B cell (primary cell): ENCODE results near the gene PTPRC. TPM values are rescaled to one million over a fixed set of nuclear protein-coding genes. Genes with fewer than 3 reads are reported as not detected.
A peak's percentile ranks its signal among the peaks of the same experiment; 100 is the strongest.

ENCODE experiments used
- ATAC-seq: fragments of 200-7000 bp; cut with Tn5 transposase; one replicate; pipeline ENCODE4 v1.10.0; 2021; ENCODE audit warnings: low read depth, mild to moderate bottlenecking, moderate number of reproducible peaks, moderate library complexity
- CTCF ChIA-PET: fragments of 350-600 bp; sonication (Branson Sonifier 250); formaldehyde crosslinking; loops from one replicate; lab custom pipeline; 2021; ENCODE audit warnings: antibody characterized with exemption, inconsistent platforms; lab: Charles Lee
- POLR2A ChIA-PET: fragments of 350-600 bp; sonication (Branson Sonifier 250); formaldehyde crosslinking; loops from one replicate; lab custom pipeline; 2021; ENCODE audit warnings: antibody characterized with exemption; lab: Charles Lee
- DNase-seq: peaks from one replicate; pipeline ENCODE4 v3.0.0; 2013
- H2AFZ ChIP-seq: 2 replicates; pipeline ENCODE4 v1.6.1; 2012; ENCODE audit warnings: mild to moderate bottlenecking, low read depth, low read length; ENCODE audit not compliant: insufficient read depth, poor library complexity, severe bottlenecking
- H3K27ac ChIP-seq, 2 donors: 1 replicate in 1 of 2; 2 replicates in 1 of 2; pipeline ENCODE4 v1.5.1; 2012 to 2013; ENCODE audit warnings: low read length in 2 of 2, mild to moderate bottlenecking in 2 of 2, moderate library complexity in 1 of 2
- H3K27me3 ChIP-seq, 4 experiments: fragments of 200-600 bp in 1 of 4; sonication (generic) in 1 of 4; replicated peaks in 1 of 4; 1 replicate in 2 of 4; 2 replicates in 2 of 4; pipeline versions ENCODE4 v1.6.1 to v1.7.0; 2013 to 2016; ENCODE audit warnings: low read length in 3 of 4, mild to moderate bottlenecking in 2 of 4, mixed read lengths in 1 of 4, moderate library complexity in 1 of 4; ENCODE audit not compliant: insufficient read depth in 4 of 4, control insufficient read depth in 3 of 4; ENCODE audit errors: control extremely low read depth in 1 of 4
- H3K36me3 ChIP-seq, 2 experiments: replicated peaks in 1 of 2; 1 replicate in 1 of 2; 2 replicates in 1 of 2; pipeline versions ENCODE4 v1.6.1 to v1.7.1; 2013; ENCODE audit warnings: low read length in 1 of 2; ENCODE audit not compliant: insufficient read depth in 2 of 2, control insufficient read depth in 1 of 2; ENCODE audit errors: control extremely low read depth in 1 of 2, extremely low read depth in 1 of 2
- H3K4me1 ChIP-seq, 2 donors: fragments of 200-600 bp in 1 of 2; sonication (generic) in 1 of 2; 1 replicate in 1 of 2; 2 replicates in 1 of 2; pipeline versions ENCODE4 v1.5.1 to v1.6.1; 2013 to 2017; ENCODE audit warnings: low read length in 2 of 2; ENCODE audit not compliant: control insufficient read depth in 2 of 2, insufficient read depth in 2 of 2
- H3K4me2 ChIP-seq: replicated peaks from 2 replicates; pipeline ENCODE3; 2012; ENCODE audit warnings: mild to moderate bottlenecking, low read depth, low read length; ENCODE audit not compliant: poor library complexity, severe bottlenecking
- H3K4me3 ChIP-seq, 5 experiments: fragments of 200-600 bp in 1 of 5; sonication (generic) in 1 of 5; 1 replicate in 3 of 5; 2 replicates in 2 of 5; pipeline versions ENCODE4 v1.5.1 to v1.7.0; 2011 to 2016; ENCODE audit warnings: low read length in 4 of 5, mild to moderate bottlenecking in 4 of 5, low read depth in 2 of 5, control low read depth in 1 of 5, moderate library complexity in 1 of 5; ENCODE audit not compliant: insufficient read depth in 1 of 5; ENCODE audit errors: control extremely low read depth in 1 of 5, extremely low read depth in 1 of 5
- H3K79me2 ChIP-seq: fragments of 200-600 bp; sonication (generic); one replicate; pipeline ENCODE4 v1.6.0; 2016; ENCODE audit warnings: low read length; ENCODE audit not compliant: control insufficient read depth, insufficient read depth
- H3K9ac ChIP-seq: fragments of 200-600 bp; sonication (generic); 2 replicates; pipeline ENCODE4 v1.6.1; 2017; ENCODE audit warnings: mild to moderate bottlenecking, low read length, moderate library complexity
- H3K9me3 ChIP-seq, 3 donors: one replicate each; pipeline versions ENCODE4 v1.6.1 to v1.7.1; 2013; ENCODE audit warnings: low read length in 2 of 3; ENCODE audit not compliant: control insufficient read depth in 2 of 3, insufficient read depth in 1 of 3; ENCODE audit errors: control extremely low read depth in 1 of 3
- H4K20me1 ChIP-seq: 2 replicates; pipeline ENCODE4 v1.6.0; 2012; ENCODE audit warnings: mild to moderate bottlenecking, low read length; ENCODE audit not compliant: insufficient read depth, control insufficient read depth, poor library complexity, severe bottlenecking
- H3K27ac Mint-ChIP-seq: one replicate; pipeline ENCODE4 v1.8.0; 2021; ENCODE audit warnings: mixed read lengths
- H3K27me3 Mint-ChIP-seq: one replicate; pipeline ENCODE4 v1.8.0; 2021; ENCODE audit warnings: mixed read lengths
- H3K4me1 Mint-ChIP-seq: one replicate; pipeline ENCODE4 v1.8.0; 2021; ENCODE audit warnings: mixed read lengths
- H3K4me3 Mint-ChIP-seq: one replicate; pipeline ENCODE4 v1.8.0; 2021; ENCODE audit warnings: mixed read lengths
- H3K9me3 Mint-ChIP-seq: one replicate; pipeline ENCODE4 v1.8.0; 2022; ENCODE audit warnings: mixed read lengths; ENCODE audit not compliant: insufficient read depth
- CTCF ChIP-seq: fragments of 200-600 bp; IDR thresholded peaks from one replicate; pipeline ENCODE4 v1.8.0; 2022; ENCODE audit warnings: antibody characterized with exemption, mild to moderate bottlenecking
- EZH2 ChIP-seq: IDR thresholded peaks from 2 replicates; pipeline ENCODE4 v1.6.1; 2012; ENCODE audit warnings: borderline replicate concordance, low read depth, mild to moderate bottlenecking, moderate library complexity, low read length; ENCODE audit not compliant: insufficient read depth, poor library complexity, severe bottlenecking
- WGBS: methylation state at CpG from one replicate; pipeline ENCODE4 v1.1.5; 2013; ENCODE audit warnings: missing lambda C conversion rate; ENCODE audit not compliant: insufficient coverage; 5-methylcytosine and 5-hydroxymethylcytosine counted together
- intact Hi-C: fragments of 100-400 bp; cut with micrococcal nuclease; formaldehyde crosslinking; loops from one replicate; pipeline ENCODE4 v1.10.0; 2022
- polyA plus RNA-seq: library from polyadenylated mRNA; depleted of rRNA; stranded (reverse); fragments of >200 nt; gene quantifications from 2 replicates; pipeline ENCODE4 v1.2.3, GENCODE V29; 2012
- total RNA-seq, 2 donors: library from RNA; stranded (reverse); fragments of 120-200 nt in 1 of 2; gene quantifications; 1 replicate in 1 of 2; 2 replicates in 1 of 2; pipeline versions ENCODE4 v1.2.3 to v1.2.4, GENCODE V29; 2013 to 2022

PTPRC gene
- total and polyA plus RNA-seq, 2 donors (not counting 1 experiment from before 2014, with no cell fraction given), result 151 to 543 TPM

GRCh38 chr1:198700396-198700795, 61.6 kb downstream of the PTPRC start:
- DNase-seq (no peak), ATAC-seq (no peak)
- WGBS, result no CpG with 5 or more reads among the region's 1 CpG
- Histone ChIP-seq H3K27ac (peak overlapping the region in 1 of 2 donors; percentile 64), H3K4me1 (peaks cover 32 to 35% of the 10 kb centered on the region in 2 donors), H3K27me3 (no peaks in the 10 kb centered on the region), H3K4me2 (no peak overlapping the region), H2AFZ (no peak overlapping the region), H3K9me3 (no peaks in the 10 kb centered on the region), H3K79me2 (peaks cover 77% of the 10 kb centered on the region), H3K36me3 (peaks cover 23 to 88% of the 10 kb centered on the region in 2 experiments), H3K4me3 (no peak overlapping the region), H3K9ac (no peak overlapping the region), H4K20me1 (peaks cover 45% of the 10 kb centered on the region)
- intact Hi-C loops, result no loop called here
- H3K27me3 Mint-ChIP-seq, result no peaks in the 10 kb centered on the region
- TF ChIP-seq EZH2, result no peak
- no peak for TF ChIP-seq CTCF
- POLR2A ChIA-PET, result interaction anchor here (0.6 kb wide), 1 partner anchor 782 kb away, joined by 8 read pairs; no protein-coding TSS in a partner anchor
- no peak overlapping the region for H3K4me3 Mint-ChIP-seq
- CTCF ChIA-PET, result interaction anchor here (0.7 to 4.4 kb wide), 5 partner anchors 11 to 181 kb away, joined by 3 to 29 read pairs (median 8); no protein-coding TSS in a partner anchor
- H3K9me3 Mint-ChIP-seq, result no peaks in the 10 kb centered on the region
- peaks cover 50% of the 10 kb centered on the region for H3K4me1 Mint-ChIP-seq
- H3K27ac Mint-ChIP-seq, result peak overlapping the region; percentile 33

GRCh38 chr1:198701250-198701649, 62.4 kb downstream of the PTPRC start:
- ATAC-seq (no peak), DNase-seq (no peak)
- ChIA-PET CTCF (interaction anchor here (0.6 to 4.4 kb wide), 11 partner anchors 11 to 182 kb away, joined by 3 to 29 read pairs (median 4); no protein-coding TSS in a partner anchor), POLR2A (no interaction called here)
- WGBS, result 67% methylated on average over 1 of the region's 1 CpG
- TF ChIP-seq CTCF (no peak), EZH2 (no peak)
- no peaks in the 10 kb centered on the region for H3K27me3 Mint-ChIP-seq
- Histone ChIP-seq H3K9me3 (no peaks in the 10 kb centered on the region), H3K4me2 (peak overlapping the region; percentile 12), H4K20me1 (peaks cover 48% of the 10 kb centered on the region), H3K4me3 (no peak overlapping the region), H3K79me2 (peaks cover 72% of the 10 kb centered on the region), H3K36me3 (peaks cover 24 to 96% of the 10 kb centered on the region in 2 experiments), H3K27me3 (no peaks in the 10 kb centered on the region), H2AFZ (no peak overlapping the region), H3K9ac (no peak overlapping the region), H3K4me1 (peaks cover 29 to 34% of the 10 kb centered on the region in 2 donors), H3K27ac (peak overlapping the region in 1 of 2 donors; percentile 64)
- peaks cover 47% of the 10 kb centered on the region for H3K4me1 Mint-ChIP-seq
- intact Hi-C loops, result no loop called here
- H3K4me3 Mint-ChIP-seq, result peak overlapping the region; percentile 11
- H3K27ac Mint-ChIP-seq, result peak overlapping the region; percentile 33
- H3K9me3 Mint-ChIP-seq, result no peaks in the 10 kb centered on the region
